ENCODE measurements around the gene TARS3.

Gene TARS3

DNA sequence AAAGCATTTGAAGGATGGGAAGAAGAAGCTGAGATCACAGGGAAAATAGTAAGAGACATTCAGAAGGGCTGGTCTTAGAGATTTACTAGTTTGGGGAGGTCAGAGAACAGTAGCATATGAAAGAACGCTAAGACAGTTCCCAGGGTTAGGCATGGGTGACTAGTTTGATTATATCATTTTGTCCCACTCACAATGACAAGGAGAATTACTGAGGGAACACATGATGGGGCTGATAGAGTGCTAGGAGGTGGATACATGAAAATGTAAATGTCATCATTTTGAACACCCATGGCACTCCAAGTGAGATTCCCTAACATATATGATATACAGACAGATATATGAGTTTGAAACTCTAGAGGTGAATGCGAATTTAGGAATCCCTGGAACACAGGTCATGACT lies 9.3 kb upstream of the TARS3 start:
- H3K4me3 ChIP-seq (ENCODE audit: low read depth in 1 of 2, low read length in 2 of 2), result no peak overlapping the region
- TF ChIP-seq, protein P1, sequence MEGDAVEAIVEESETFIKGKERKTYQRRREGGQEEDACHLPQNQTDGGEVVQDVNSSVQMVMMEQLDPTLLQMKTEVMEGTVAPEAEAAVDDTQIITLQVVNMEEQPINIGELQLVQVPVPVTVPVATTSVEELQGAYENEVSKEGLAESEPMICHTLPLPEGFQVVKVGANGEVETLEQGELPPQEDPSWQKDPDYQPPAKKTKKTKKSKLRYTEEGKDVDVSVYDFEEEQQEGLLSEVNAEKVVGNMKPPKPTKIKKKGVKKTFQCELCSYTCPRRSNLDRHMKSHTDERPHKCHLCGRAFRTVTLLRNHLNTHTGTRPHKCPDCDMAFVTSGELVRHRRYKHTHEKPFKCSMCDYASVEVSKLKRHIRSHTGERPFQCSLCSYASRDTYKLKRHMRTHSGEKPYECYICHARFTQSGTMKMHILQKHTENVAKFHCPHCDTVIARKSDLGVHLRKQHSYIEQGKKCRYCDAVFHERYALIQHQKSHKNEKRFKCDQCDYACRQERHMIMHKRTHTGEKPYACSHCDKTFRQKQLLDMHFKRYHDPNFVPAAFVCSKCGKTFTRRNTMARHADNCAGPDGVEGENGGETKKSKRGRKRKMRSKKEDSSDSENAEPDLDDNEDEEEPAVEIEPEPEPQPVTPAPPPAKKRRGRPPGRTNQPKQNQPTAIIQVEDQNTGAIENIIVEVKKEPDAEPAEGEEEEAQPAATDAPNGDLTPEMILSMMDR (IDR thresholded peaks at IDR 0.05; ENCODE audit: borderline replicate concordance, extremely low read depth, low read length, poor library complexity, severe bottlenecking), result no peak
- no peak for TF ChIP-seq EZH2 (IDR thresholded peaks at IDR 0.05; ENCODE audit: borderline replicate concordance, low read depth, low read length, severe bottlenecking)
- H3K4me2 ChIP-seq (ENCODE audit: insufficient read depth, low read length), result no peak overlapping the region
- DNase-seq, result no peak
- no peak overlapping the region for H3K27ac ChIP-seq (ENCODE audit: low read length)
- H3K4me1 ChIP-seq (ENCODE audit: insufficient read depth, low read length), result no peaks in the 10 kb centered on the region
- H3K36me3 ChIP-seq (ENCODE audit: insufficient read depth, low read length), result no peaks in the 10 kb centered on the region
- H3K9ac ChIP-seq (ENCODE audit: low read depth, low read length), result no peak overlapping the region
- no peak for ATAC-seq (ENCODE audit: insufficient read depth, low read depth)
- no peaks in the 10 kb centered on the region for H3K79me2 ChIP-seq (ENCODE audit: insufficient read depth, low read length)
- no peaks in the 10 kb centered on the region for H4K20me1 ChIP-seq (ENCODE audit: insufficient read depth, low read length)
- no peaks in the 10 kb centered on the region for H3K9me3 ChIP-seq (ENCODE audit: insufficient read depth, low read length, severe bottlenecking)
- no peak overlapping the region for H2AFZ ChIP-seq (ENCODE audit: low read depth, low read length)
- no peaks in the 10 kb centered on the region for H3K27me3 ChIP-seq (ENCODE audit: insufficient read depth, low read length, poor library complexity)

DNA sequence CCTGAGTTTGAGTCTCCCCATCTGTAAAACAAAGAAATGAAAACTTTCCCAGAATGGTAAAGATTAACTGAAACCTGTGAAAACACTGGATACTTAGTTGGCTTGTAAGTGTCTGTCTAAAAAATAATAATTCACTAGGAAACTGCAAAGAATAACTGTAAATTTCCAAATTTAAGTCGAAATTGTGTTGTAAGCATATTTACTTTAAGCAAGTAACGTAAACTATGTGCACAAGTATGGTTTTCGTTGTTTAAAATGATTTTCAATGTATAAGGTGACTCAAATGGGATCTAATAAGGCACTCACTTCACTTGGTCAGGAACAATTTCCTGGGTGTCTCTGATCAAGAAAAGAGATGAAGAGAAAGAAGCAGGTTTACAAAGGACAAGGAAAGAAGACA lies 8.5 kb upstream of the TARS3 start:
- Histone ChIP-seq H2AFZ (ENCODE audit: low read depth, low read length) (no peak overlapping the region), H3K9ac (ENCODE audit: low read depth, low read length) (no peak overlapping the region), H3K4me1 (ENCODE audit: insufficient read depth, low read length) (no peaks in the 10 kb centered on the region), H3K27ac (ENCODE audit: low read length) (no peak overlapping the region), H3K27me3 (ENCODE audit: insufficient read depth, low read length, poor library complexity) (no peaks in the 10 kb centered on the region), H3K9me3 (ENCODE audit: insufficient read depth, low read length, severe bottlenecking) (no peaks in the 10 kb centered on the region), H3K36me3 (ENCODE audit: insufficient read depth, low read length) (no peaks in the 10 kb centered on the region), H4K20me1 (ENCODE audit: insufficient read depth, low read length) (no peaks in the 10 kb centered on the region), H3K4me2 (ENCODE audit: insufficient read depth, low read length) (no peak overlapping the region), H3K4me3 (ENCODE audit: low read depth in 1 of 2, low read length in 2 of 2) (no peak overlapping the region), H3K79me2 (ENCODE audit: insufficient read depth, low read length) (no peaks in the 10 kb centered on the region)
- ATAC-seq (ENCODE audit: insufficient read depth, low read depth) (no peak), DNase-seq (no peak)
- TF ChIP-seq, protein P1 (IDR thresholded peaks at IDR 0.05; ENCODE audit: borderline replicate concordance, extremely low read depth, low read length, poor library complexity, severe bottlenecking), result no peak
- TF ChIP-seq EZH2 (IDR thresholded peaks at IDR 0.05; ENCODE audit: borderline replicate concordance, low read depth, low read length, severe bottlenecking), result no peak

DNA sequence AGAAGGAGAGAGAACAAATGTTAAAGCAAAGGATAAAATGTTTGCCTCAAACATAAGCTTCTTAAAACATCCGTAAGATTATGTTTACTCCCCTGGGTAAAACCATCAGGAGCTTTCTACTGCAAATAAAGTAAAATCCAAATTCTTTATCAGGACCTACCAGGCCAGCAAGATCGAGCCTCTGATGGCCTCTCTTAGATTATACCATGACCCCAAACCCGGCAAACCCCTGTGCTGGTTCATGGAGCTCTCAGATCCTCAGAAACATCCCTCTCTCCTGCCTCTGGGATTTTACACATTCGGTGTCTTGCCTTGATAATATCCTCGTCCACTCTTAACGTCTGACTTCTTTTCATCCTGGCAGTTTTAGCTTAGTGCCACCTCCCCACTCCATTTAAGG lies 7.5 kb upstream of the TARS3 start:
- H3K4me3 ChIP-seq (ENCODE audit: low read depth in 1 of 2, low read length in 2 of 2), result no peak overlapping the region
- DNase-seq (no peak), ATAC-seq (ENCODE audit: insufficient read depth, low read depth) (no peak)
- H4K20me1 ChIP-seq (ENCODE audit: insufficient read depth, low read length), result no peaks in the 10 kb centered on the region
- no peak overlapping the region for H3K4me2 ChIP-seq (ENCODE audit: insufficient read depth, low read length)
- no peaks in the 10 kb centered on the region for H3K36me3 ChIP-seq (ENCODE audit: insufficient read depth, low read length)
- H3K4me1 ChIP-seq (ENCODE audit: insufficient read depth, low read length), result no peaks in the 10 kb centered on the region
- no peaks in the 10 kb centered on the region for H3K79me2 ChIP-seq (ENCODE audit: insufficient read depth, low read length)
- TF ChIP-seq, protein P1 (IDR thresholded peaks at IDR 0.05; ENCODE audit: borderline replicate concordance, extremely low read depth, low read length, poor library complexity, severe bottlenecking), result no peak
- TF ChIP-seq EZH2 (IDR thresholded peaks at IDR 0.05; ENCODE audit: borderline replicate concordance, low read depth, low read length, severe bottlenecking), result no peak
- H3K9me3 ChIP-seq (ENCODE audit: insufficient read depth, low read length, severe bottlenecking), result no peaks in the 10 kb centered on the region
- H3K27ac ChIP-seq (ENCODE audit: low read length), result no peak overlapping the region
- no peaks in the 10 kb centered on the region for H3K27me3 ChIP-seq (ENCODE audit: insufficient read depth, low read length, poor library complexity)
- no peak overlapping the region for H2AFZ ChIP-seq (ENCODE audit: low read depth, low read length)
- H3K9ac ChIP-seq (ENCODE audit: low read depth, low read length), result no peak overlapping the region

DNA sequence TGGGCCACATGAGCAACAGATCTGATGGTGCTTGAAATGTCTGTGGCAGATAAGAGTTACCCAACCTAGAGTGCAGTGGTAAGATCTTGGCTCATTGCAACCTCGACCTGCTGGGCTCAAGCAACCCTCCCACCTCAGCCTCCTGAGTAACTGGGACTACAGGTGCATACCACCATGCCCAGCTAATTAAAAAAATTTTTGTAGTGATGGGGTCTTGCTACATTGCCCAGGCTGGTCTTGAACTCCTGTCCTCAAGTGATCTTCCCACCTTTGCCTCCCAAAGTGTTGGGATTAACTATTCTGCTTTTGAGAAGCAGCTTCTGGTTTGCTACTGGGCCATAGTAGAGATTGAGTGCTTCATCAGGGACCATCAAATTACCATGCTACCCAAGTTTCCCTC lies 2.9 kb upstream of the TARS3 start:
- H3K4me1 ChIP-seq (ENCODE audit: insufficient read depth, low read length), result peaks cover 20% of the 10 kb centered on the region
- DNase-seq (no peak), ATAC-seq (ENCODE audit: insufficient read depth, low read depth) (no peak)
- H4K20me1 ChIP-seq (ENCODE audit: insufficient read depth, low read length), result no peaks in the 10 kb centered on the region
- no peak overlapping the region for H3K4me3 ChIP-seq (ENCODE audit: low read depth in 1 of 2, low read length in 2 of 2)
- no peaks in the 10 kb centered on the region for H3K27me3 ChIP-seq (ENCODE audit: insufficient read depth, low read length, poor library complexity)
- TF ChIP-seq EZH2 (IDR thresholded peaks at IDR 0.05; ENCODE audit: borderline replicate concordance, low read depth, low read length, severe bottlenecking), result no peak
- TF ChIP-seq, protein P1 (IDR thresholded peaks at IDR 0.05; ENCODE audit: borderline replicate concordance, extremely low read depth, low read length, poor library complexity, severe bottlenecking), result no peak
- no peaks in the 10 kb centered on the region for H3K79me2 ChIP-seq (ENCODE audit: insufficient read depth, low read length)
- H3K9ac ChIP-seq (ENCODE audit: low read depth, low read length), result no peak overlapping the region
- peaks cover under 1% of the 10 kb centered on the region; the same call in 1 of the 2 replicates for H3K36me3 ChIP-seq (ENCODE audit: insufficient read depth, low read length)
- H3K4me2 ChIP-seq (ENCODE audit: insufficient read depth, low read length), result no peak overlapping the region
- H3K27ac ChIP-seq (ENCODE audit: low read length), result no peak overlapping the region
- no peaks in the 10 kb centered on the region for H3K9me3 ChIP-seq (ENCODE audit: insufficient read depth, low read length, severe bottlenecking)
- no peak overlapping the region for H2AFZ ChIP-seq (ENCODE audit: low read depth, low read length)

Measured in DND-41 (cell line).